LNCaP clone FGC (cell line): Measurements from ENCODE around the gene MTG2.

ENCODE experiments used
- DNase-seq: peaks from one replicate; pipeline ENCODE4 v3.0.0-alpha.2; 2011; ENCODE audit warnings: low read depth
- H3K4me3 ChIP-seq: 2 replicates; pipeline ENCODE4 v1.5.1; 2011; ENCODE audit warnings: mild to moderate bottlenecking, low read depth, low read length, control low read depth
- TF ChIP-seq, protein P1 (sequence below): IDR thresholded peaks from 2 replicates; pipeline ENCODE4 v1.5.1; 2012; ENCODE audit warnings: mild to moderate bottlenecking; ENCODE audit not compliant: control insufficient read depth, insufficient read depth; ENCODE audit errors: extremely low read depth

MTG2 gene

DNA sequence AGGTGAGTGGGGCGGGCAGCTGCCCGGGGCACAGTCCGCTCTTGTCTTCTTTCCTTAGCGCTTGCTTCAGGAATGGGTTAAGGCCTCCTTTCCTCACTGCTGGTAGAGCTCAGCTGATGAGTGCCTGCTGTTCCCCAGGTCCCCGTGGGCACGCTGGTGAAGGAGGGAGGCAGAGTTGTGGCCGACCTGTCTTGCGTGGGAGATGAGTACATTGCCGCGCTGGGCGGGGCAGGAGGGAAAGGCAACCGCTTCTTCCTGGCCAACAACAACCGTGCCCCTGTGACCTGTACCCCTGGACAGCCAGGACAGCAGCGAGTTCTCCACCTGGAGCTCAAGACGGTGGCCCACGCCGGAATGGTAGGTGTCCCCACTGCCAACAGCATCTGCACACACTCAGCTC, 15.7 kb downstream of the MTG2 start:
- H3K4me3 ChIP-seq: no peak overlapping the region
- no peak for DNase-seq
- TF ChIP-seq, protein P1, sequence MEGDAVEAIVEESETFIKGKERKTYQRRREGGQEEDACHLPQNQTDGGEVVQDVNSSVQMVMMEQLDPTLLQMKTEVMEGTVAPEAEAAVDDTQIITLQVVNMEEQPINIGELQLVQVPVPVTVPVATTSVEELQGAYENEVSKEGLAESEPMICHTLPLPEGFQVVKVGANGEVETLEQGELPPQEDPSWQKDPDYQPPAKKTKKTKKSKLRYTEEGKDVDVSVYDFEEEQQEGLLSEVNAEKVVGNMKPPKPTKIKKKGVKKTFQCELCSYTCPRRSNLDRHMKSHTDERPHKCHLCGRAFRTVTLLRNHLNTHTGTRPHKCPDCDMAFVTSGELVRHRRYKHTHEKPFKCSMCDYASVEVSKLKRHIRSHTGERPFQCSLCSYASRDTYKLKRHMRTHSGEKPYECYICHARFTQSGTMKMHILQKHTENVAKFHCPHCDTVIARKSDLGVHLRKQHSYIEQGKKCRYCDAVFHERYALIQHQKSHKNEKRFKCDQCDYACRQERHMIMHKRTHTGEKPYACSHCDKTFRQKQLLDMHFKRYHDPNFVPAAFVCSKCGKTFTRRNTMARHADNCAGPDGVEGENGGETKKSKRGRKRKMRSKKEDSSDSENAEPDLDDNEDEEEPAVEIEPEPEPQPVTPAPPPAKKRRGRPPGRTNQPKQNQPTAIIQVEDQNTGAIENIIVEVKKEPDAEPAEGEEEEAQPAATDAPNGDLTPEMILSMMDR: no peak

DNA sequence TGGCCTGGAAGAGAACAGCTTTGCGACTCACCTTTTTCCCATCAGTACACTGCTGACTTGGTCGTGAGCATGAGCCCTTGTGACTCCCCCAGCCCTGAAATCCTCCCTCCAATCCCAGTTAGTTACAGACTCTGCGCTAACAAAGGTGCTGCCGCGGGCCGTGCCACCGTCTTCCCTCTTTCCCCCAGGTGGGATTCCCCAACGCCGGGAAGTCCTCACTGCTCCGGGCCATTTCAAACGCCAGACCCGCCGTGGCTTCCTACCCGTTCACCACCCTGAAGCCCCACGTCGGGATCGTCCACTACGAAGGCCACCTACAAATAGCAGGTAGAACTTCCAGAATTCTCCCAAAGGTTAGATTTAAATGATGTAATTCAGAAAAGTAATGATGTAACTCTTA, 16.1 kb downstream of the MTG2 start:
- no peak overlapping the region for H3K4me3 ChIP-seq
- DNase-seq: no peak
- TF ChIP-seq, protein P1: no peak

- no peak overlapping the region for H3K4me3 ChIP-seq
- TF ChIP-seq, protein P1: no peak
- no peak for DNase-seq
These were observed 17.8 kb downstream of the MTG2 start for GRCh38 chr20:62200491-62201172.

- DNase-seq: no peak
- H3K4me3 ChIP-seq: no peak overlapping the region
- TF ChIP-seq, protein P1: no peak
These were observed 18.6 kb downstream of the MTG2 start for GRCh38 chr20:62201173-62202082.

- no peak for DNase-seq
- H3K4me3 ChIP-seq: no peak overlapping the region
- TF ChIP-seq, protein P1: no peak
These were observed 19.2 kb downstream of the MTG2 start for GRCh38 chr20:62202083-62202395.

DNA sequence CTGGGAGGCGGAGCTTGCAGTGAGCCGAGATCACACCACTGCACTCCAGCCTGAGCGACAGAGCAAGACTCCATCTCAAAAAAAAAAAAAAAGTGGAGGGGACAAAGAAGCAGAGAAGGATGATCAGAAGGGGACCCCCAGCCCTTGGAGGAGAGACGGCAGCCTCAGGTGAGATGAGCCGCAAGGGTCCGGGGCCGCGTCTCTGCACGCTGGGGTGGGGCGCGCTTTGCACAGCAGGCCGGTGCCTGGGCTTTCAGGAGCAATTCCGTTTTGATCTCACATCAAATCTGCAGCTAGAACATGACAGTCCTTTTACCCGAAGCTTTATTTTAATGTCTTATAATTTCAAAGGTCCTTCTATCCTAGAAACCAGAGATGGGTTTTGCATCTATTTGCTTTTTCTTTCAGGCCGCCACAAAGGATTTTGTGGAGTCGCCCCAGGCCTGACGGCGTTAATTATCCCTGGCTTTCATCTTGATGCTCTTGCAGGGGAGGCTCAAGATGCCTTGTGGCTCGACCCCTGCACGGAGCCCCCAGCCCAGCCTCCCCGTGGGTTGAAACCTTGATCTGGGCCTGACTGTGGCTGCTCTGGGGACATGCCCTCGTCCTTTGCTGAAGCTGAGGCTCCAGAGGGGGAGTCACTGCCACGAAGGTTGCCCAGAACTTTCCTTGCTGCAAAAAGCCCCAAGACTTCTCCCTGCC, 20.0 kb downstream of the MTG2 start:
- H3K4me3 ChIP-seq: no peak overlapping the region
- TF ChIP-seq, protein P1: no peak
- no peak for DNase-seq
